GM21529 (cell line): ENCODE data around the gene KIRREL3.

Source experiments
- ATAC-seq: cut with Tn5 transposase; IDR thresholded peaks from one replicate; pipeline ENCODE4 v1.9.1; 2021; ENCODE audit not compliant: unreplicated experiment

KIRREL3 gene

DNA sequence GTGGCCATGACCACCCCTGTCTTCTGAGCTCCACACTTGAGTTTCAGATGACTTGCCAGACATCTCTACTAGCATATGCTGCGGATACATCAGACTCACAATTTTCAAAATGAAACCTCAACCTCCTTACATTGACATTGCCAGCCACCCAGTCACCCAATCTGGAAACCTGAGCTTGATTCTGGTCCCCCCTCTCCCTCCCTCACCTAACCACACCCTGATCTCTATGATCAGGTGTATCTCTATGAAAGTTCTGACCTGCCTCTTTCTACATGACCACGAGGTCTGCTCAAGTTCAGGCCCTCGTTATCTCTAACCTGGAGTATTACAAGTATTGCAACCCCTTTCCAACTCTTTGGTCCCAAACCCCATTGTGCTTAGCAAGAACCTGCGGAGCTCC lies 254.1 kb downstream of the KIRREL3 start:
- ATAC-seq: no peak

DNA sequence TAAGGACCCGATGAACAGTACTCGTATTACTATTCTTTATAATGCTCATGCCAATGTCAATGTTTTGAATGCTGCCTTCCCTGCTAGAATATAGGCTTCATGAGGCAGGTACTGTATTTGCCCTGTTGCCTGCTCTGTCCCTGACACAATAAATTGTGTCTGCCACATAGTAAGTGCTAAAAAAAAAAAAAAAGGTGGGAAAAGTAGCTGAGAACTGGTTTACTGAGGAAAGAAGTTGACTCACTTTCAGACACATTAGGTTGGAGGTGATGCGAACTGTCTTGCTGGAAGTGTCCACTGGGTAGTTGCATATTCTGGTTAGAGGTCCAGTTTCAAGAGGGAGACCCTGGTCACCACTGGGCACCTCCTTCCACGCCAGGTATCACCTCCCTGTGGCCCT lies 255.9 kb downstream of the KIRREL3 start:
- ATAC-seq: no peak

DNA sequence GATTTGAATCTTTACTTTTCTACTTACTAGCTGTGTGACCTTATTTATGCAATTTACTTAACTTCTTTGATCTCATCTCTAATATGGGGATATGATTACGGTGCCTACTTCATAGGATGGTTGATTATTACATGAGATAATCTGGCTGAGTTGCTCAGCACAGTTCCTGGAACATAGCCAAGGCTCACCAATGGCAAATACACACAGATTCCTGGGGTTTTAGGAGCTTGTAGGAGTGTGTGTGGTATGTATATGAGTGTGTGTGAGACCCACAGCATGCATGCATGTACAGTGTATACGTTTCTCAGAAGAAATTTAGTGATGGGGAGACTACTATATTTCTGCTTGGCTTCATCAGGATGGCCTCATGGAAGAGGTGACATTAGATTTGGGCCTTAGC lies 256.9 kb downstream of the KIRREL3 start:
- no peak for ATAC-seq

DNA sequence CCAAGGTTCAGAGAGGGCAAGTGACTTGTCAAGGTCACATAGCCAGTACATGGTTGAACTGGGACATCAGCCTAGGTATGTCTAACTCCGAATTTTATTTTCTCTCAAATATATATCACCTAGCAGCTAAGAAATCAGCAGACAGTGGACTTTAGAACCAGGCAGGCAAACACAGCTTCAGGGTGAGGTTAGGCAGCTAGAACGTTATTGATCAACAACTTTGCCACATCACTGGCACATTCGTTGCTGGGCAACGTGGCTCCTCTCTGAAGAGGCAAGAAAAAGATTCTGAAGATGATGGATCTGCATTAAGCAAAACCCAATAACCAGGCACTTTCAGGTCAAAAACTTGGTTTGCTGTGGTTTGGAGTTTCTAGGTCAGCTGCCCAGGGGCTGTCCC lies 258.0 kb downstream of the KIRREL3 start:
- ATAC-seq: no peak

DNA sequence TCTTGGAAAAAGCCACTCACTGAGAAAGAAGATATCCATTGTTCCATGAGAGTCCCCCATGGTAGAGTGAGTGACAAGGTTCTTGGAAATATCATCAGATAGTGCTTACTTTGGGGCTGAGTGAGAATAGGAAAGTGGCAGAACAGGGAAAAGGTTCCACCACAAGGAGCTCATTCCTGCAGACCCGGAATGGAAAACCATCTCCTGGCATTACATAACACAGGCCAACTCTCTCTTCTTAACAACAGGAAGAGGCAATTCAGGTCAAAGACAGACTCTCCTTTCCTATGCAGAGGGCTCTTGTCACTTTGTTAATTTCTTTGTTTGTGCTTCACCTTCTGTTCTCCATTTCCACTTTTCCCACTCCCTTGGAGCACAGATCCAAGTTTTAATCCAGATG lies 259.7 kb downstream of the KIRREL3 start:
- no peak for ATAC-seq

GRCh38 chr11:126739499-126740145 lies 260.9 kb downstream of the KIRREL3 start:
- no peak for ATAC-seq

DNA sequence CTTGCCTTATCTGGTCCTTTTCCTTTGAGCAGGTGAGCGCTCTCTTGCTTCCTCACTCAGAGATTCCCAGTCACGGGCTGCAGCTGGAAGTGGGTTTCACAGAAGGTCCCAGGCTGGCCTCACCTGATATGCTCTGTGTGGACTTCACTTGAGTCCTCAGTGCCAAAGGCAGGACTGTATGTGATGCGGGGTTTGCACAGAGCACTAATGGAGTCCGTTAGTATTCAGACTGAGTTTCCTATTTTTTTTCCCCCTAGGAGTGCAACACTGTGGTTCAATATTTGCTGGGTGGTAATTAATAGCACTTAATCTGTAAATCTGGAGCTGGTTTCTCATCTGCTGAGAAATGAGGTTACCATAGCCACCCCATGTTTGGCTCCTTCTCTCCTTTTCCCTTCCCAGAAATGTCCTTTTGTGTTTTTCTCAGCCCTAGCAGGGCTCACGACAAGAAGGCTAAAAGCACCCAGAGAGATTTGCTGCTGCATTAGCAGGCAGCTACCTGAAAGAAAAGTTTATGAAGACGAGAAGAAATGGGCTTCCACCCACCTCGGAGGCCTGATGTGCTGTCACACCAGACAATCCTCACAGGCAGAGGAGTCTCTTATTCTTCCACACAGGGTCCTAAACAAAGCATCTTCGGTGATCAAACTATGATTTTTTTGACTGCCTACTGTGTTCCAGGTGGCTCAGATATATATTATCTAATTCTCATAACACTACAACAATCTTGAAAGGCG lies 262.1 kb downstream of the KIRREL3 start:
- ATAC-seq: no peak

- no peak for ATAC-seq
Measured at GRCh38 chr11:126736682-126737572, 263.6 kb downstream of the KIRREL3 start.

DNA sequence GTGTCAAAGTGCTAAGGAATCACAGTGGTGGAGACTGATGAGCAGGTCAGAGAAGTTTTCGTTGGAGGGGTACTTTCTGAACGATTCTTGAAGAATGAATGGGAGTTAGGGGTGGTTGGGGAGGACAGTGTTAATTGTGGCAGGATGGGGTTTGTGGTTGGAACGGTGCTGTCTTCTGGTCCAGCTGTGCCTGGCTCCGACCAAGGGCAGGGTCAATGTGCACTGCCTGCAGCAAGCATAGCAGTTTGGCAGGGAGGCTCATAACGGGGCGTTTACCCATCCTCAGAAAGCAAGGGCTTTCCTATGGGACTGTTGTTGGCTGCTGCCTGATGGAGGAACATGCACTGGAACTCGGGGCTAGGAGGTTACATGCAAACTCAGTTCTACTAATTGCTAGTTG lies 265.8 kb downstream of the KIRREL3 start:
- ATAC-seq: no peak

DNA sequence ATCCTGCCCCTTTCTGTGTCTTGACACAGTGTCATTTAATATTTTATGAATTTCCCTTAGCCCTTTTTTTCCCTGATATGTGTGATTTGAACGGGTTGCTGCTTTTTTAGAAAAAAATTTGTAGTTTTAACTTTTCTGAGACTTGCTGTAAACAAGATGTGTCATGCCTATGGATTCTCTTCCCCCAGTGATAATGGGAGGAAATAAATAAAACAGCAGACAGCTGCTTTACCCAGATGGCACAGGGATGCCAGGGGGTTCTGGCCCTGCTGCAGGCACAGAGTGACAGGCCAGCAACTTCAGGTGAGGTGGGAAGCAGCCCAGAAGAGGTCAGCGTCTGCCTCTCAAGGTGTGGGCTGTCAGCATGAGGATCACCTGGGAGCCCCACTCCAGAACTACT lies 266.9 kb downstream of the KIRREL3 start:
- no peak for ATAC-seq

DNA sequence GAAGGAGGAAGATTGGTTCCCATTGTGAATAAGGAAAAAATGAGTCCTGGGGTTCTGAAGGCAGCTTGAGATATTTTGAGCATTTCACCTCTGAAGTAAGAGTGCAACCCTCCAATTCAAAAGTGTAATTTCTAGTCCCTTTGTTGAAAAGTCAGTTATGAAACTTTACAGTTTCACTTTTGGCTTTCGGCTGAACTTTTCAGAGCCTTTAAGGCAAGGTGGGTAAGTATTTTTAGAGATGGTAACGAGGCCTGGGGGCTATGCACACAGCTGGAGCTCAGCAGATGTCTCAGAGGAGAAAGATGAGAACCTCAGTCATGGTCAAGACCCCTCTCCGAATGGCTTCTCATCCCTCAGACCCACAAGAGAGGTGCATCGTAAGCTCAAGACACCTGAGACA lies 267.6 kb downstream of the KIRREL3 start:
- ATAC-seq: peak; percentile 85

- no peak for ATAC-seq
Measured at GRCh38 chr11:126731576-126732142, 268.9 kb downstream of the KIRREL3 start.

DNA sequence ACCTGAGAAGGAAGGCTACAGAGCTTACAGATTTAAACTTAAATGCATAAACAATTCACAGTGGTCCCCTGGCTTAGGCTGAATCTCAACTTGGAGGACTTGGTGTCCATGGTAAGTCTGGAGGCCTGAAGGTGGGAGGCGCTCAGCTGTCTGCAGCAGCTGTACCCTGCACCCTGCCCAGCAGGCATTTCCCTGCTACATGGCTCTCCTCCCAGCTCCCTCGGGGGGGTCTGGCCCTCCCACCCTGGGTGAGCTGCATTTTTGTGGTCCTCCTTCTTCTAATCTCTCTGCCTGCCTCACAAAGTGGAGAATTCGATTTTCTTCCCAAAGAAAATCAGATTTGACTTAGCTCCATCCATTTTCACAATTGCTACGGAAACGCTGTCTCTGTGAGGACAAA lies 273.2 kb downstream of the KIRREL3 start:
- no peak for ATAC-seq

- no peak for ATAC-seq
Measured at GRCh38 chr11:126725521-126725920, 275.0 kb downstream of the KIRREL3 start.

DNA sequence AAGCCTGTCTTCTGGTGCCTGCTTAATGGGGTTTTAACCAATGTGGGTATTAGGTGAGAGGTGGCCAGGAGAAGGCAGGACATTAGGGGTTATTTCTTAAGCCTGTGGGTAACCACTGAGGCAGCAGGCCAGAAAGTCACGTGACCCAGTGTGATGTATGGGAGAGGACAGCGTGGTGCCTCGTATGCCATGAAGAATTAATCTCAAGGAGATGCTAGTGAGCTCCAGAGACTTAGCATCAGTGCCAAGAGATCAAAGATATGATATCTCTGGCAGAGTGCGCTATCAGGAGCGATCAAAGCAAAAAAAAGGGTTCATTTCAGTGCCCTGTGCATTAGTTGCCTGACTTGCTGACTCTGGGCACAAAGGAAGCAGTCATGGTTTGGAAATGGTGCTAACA lies 275.5 kb downstream of the KIRREL3 start:
- no peak for ATAC-seq

GRCh38 chr11:126723665-126724045 lies 276.9 kb downstream of the KIRREL3 start:
- ATAC-seq: no peak

- no peak for ATAC-seq
Measured at GRCh38 chr11:126722956-126723664, 277.5 kb downstream of the KIRREL3 start.

DNA sequence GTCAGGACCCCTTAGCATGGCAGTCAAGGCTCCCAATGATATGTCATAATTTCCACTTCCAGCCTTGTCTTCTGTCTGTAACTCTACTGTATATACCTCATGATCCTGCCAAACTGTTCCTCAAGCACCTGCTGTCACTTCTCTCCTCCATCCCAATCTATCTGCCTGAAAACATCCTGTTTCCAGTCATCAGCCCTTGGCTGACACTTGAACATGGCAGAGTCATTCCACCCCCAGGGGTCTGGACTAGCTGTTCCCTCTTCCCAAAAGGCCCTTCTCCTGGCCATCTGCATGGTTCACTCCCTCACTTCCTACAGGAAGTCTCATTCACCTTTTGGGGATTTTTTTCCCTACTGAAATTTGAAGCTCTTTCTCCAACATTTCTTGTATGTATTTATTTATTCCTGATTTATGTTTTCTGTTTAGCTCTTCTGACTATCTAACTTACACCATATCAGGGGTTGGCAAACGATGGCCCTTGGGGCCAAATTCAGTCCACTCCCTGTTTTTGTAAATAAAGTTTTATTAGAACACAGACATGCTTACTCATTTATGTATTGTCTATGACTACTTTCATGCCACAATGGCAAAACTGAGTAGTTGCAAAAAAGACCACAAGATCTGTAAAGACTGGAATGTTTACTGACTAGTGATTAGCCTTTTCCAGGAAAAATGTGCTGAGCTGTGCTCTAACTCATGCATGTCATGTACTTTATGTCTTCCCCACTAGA lies 278.4 kb downstream of the KIRREL3 start:
- ATAC-seq: no peak

- no peak for ATAC-seq
Measured at GRCh38 chr11:126720539-126721235, 279.9 kb downstream of the KIRREL3 start.

GRCh38 chr11:126719740-126720139 lies 280.8 kb downstream of the KIRREL3 start:
- ATAC-seq: no peak
